NCI-H748 treated with DMSO at 0.1 percent for 48 hours (cell line): Measurements from ENCODE around the gene CNGB1.

ENCODE experiments used
- DNase-seq: peaks from one replicate; lab custom pipeline; 2025; lab: John Stamatoyannopoulos, UW

CNGB1 gene

DNA sequence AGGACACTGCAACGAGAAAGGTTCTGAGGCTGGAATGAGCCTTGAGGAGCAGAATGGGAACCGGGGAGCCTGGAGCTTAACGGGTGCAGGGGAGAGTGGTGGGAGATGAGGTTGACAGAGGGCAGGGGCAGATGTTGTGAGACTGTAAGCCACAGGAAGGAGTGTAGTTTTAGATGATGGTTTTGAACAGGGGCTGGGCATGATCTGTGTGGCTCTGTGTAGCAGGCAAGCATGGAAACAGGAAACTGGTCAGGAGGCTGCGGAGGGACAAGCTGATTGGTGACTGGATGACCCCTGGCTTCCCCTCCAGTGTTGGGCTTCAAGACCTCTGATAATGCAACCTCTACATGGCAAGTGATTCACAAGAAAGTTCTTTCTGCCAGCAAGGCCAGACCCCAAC lies 1.4 kb upstream of the CNGB1 start:
- DNase-seq = no peak

DNA sequence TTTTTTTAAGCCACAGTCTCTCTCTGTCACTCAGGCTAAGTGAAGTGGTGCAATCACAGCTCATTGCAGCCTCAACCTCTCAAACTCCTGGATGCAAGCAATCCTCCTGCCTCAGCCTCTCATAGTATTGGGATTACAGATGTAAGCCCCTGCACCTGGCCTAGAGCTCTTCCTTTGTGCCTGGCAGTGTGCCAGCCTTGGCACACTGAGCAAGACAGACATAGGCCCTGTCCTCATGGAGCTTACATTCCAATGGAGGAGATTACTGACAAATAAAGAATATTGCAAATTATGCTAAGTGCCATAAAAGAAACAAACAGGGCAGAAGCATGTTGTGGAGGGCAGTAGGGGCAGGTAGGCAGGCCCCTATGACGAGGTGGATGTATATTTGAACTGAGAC lies 920 bp upstream of the CNGB1 start:
- no peak for DNase-seq

DNA sequence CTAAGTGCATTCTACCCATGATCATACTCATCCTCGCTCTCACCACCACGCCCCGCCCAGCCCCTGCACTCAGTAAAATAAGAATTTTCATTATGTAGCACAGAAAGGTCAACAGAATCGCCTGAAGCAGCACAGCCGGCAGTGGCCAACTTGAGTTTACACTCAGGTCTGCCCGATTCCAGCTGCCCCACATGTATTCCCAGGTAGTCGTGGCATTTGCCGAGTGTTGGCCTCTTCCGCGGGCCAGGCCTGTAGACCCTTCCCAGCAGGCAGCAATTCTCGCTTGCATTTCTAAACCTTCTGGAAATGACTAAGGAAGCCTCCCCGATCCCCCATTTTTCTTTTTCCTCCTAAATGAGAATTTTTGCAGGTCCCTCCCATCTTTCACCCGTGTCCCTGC lies 609 bp downstream of the CNGB1 start:
- no peak for DNase-seq

DNA sequence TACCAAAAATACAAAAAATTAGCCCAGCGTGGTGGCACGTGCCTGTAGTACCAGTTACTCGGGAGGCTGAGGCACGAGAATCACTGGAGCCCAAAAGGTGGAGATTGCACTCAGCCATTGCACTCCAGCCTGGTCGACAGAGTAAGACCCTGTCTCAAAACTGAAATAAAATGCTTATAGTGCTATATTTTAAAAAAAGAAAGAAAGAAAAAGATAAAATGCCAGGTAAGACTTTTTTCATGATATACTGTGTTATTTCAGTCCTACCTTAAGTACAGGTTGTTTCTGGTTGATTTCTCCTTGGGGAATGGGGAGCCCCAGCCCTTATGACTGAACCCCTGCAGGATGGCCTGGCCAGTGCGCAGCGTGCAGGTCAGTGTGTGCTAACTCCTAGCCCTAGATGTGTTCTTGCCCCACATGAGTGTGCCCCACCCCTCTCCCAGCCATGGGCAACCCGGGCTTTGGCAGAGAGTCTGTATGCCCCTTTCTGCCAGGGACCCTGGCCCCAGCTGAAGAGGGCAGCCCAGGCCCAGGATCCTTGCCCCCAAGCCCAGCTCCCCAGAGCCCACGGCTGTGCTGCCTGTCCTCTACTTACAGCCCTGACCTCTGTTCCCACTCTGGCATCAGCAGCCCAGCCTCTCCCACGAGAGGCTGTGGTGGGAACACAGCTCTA lies 1.3 kb downstream of the CNGB1 start:
- DNase-seq = no peak

DNA sequence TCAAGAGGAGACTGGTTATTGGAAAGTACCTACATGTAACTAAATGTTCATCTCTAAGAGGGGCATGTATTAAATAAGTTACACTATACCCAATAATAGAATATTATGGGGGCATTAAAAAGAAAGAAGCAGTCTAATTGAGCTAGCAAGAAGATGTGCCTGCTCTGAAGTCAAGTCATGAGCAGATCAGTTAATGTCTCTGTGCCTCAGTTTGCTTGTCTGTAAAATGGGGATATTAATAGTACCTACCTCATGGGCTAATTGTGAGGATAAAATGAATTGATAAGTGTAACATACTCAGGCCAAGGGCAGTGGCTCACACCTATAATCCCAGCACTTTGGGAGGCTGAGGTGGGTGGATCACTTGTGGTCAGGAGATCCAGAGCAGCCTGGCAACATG lies 3.0 kb downstream of the CNGB1 start:
- no peak for DNase-seq

DNA sequence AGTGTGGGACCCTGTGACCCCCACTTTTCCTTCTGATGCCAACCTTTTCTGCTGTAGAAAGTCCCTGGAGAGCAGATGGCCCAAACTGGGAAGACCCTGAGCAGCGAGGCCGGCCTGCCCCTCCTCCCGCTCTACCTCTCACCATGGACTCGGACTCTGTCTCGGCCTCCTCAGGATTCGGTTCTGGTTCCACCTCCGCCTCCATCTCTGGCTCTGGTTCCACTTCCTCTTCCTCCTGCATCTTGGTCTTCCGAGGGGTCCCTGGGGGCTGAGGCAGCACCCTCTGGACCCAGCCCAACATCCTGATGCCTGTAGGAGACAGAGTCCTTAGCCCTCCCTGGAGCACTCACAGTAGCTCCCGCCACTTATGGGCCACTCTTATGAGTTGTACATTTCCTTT lies 3.9 kb downstream of the CNGB1 start:
- DNase-seq = no peak

DNA sequence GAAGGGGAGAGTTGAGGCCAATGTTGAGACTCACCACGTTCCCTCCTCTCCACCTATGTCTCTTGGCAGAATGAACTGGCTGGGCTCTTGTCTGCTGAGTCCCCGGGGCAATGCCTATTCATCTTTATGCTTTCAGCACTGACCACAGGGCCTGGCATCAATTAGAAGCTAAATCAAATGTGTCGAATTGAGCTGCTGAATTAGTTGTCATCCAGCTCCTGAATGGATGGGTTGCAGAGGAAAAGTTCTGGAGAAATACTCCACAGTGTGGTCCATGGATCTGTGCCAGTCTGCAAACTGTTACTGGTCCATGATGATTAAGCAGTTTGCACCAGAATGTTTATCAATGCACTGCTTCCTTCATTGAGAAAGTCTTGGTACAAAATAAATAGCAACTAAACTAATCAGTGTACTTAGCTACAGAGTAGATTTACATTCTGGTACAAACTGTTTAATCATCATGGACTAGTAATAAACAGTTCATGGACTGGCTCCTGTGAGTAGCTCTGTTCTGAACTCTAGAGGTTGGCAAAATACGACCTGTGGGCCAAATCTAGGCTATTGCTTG lies 4.6 kb downstream of the CNGB1 start:
- no peak for DNase-seq

DNA sequence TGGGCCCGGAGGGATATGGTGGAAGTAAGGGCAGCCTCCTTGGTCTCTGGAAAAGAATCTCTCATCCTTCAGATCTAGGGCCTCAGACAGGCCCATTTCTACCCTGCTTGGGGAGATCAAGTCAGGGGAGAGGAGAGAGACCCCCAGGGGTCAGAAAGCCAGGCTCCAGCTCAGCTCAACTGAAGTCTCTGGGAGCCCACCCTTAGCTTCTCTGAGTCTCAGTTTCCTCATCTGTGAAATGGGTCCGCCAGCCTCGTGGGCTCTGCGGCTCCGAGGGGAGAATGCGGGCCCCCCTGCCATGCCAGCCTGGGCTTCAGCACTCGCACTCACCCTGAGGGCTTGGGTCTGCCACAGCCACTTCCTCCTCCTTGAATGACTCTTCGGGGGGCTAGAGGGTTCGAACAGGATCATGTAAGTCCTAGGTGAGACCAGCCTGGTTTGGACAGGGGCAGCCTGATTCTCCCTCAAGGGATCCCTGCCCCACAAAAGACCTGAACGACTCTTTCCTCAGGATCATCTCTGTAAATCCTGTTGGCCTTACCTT lies 6.7 kb downstream of the CNGB1 start:
- no peak for DNase-seq

DNA sequence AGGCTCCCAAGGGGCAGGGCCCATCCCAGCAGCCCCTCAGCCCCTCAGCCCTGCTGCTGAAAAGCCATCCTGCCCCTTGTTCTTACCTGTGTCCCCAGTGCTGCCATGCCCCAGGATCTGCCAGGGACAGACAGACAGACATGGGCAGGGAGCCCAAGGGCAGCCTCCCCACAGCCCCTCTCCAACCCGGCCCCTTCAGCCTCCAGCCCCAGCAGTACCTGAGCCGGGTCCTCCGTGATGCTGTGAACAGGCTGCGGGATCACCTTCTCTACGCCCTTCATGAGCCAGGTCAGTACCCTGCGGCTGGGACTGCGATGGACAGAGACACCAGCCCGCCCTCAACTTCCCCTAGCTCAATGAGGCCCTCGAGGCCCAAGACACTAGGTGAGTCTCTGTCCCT lies 8.2 kb downstream of the CNGB1 start:
- DNase-seq = no peak

DNA sequence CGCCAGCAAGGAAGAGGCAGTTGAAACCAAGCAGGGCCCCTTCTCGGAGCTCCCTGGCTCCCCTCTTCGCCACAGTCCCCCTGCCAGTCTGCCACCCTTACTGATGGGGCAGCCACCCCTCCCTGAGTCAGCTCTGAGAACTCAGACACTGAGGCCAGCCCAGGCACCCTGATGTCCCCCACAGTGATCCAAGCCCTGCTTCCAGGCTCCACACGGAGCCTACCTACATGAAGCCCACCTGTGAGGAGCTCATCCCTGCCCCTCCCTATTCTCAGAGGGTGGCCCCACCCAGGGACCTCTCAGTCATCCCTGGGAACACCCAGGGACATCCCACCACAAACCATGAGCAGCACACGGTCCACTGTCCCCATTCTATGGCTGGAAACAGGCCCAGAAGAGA lies 8.9 kb downstream of the CNGB1 start:
- DNase-seq = no peak

DNA sequence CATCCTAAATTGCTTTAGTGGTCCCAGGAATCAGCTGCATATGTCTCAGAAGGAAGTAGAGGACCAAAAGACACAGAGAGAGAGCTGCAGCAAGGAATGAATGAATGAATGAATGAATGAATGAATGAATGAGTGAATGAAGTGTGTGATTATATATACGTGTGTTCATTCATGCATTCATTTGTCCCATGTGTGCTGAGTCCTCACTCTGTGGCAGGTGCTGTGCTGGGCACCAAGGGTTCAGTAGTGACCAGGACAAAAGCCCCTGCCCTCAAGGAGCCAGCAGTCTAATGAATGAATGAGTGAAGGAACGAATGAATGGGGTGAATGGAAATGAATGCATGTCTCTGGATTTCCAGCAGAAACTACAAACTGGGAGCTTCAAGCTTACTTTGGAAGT lies 9.4 kb downstream of the CNGB1 start:
- DNase-seq = no peak

DNA sequence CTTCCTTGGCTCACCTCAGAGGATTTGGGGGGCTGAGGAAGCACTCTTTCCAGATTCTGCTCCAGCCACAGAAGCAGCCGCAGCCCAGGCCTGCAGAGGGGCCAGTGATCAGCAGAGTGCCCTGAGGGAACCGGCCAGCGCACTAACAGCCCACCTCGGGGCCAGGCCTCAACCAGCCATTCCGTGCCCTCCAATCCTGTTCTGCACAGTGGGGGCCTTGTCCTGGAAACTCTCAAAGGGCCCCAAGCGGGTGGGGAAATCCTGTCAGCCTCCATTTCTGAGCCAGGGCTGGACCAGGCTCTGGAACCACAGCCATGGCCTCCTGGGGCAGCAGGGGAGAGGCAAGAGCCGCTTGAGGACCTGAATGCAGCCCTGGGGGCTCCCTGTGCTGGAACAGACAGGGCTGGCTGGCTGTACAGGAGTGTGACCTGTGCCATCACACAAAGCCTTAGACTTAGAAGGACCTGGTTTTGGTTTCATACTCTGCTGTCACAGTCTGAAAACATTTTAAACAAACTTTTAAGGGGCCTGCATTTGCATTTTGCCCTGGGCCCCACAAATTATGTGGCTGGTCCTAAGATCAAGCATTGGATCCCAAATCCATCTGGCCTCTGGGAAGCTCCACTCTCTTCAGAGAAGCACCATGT lies 10.0 kb downstream of the CNGB1 start:
- no peak for DNase-seq

DNA sequence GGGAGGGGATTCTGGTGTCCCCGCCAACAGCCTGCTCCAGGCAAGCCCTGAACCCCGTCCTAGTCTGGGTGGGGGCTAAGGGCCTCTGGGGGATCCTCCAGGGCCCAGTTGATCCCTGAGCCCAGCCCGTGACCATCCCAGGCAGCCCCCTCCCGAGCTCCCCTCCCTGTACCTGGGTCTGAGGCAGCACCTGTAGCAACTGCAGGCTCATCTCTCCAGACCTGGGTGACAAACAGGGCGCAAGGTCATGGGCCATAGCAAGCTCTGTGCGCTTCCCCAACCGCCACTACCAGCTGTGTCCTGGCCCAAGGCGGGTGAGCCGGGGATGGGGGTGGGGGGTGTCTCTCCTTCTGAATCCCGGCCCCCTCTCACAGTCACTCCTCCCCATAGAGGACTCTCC lies 10.6 kb downstream of the CNGB1 start:
- DNase-seq = no peak

DNA sequence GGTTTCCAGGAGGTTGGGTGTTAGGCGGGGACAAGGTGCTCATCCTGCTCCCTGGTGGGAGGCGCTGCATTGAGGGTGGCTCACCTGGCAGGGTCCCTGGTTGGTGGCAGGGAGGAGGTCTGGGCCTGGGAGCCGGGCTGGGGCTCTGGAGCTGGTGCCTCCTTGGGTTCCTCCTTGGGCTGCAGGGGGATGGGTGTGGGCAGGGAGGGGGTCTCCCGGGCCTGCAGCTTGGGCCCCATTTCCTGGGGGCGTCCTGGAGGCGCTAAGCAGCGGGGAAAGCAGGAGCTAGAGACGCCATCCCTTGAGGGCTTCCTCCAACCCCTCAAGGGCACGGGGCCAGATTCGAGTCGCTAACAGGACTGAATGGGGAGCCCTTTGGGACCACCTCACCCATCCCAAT lies 11.1 kb downstream of the CNGB1 start:
- DNase-seq = no peak

DNA sequence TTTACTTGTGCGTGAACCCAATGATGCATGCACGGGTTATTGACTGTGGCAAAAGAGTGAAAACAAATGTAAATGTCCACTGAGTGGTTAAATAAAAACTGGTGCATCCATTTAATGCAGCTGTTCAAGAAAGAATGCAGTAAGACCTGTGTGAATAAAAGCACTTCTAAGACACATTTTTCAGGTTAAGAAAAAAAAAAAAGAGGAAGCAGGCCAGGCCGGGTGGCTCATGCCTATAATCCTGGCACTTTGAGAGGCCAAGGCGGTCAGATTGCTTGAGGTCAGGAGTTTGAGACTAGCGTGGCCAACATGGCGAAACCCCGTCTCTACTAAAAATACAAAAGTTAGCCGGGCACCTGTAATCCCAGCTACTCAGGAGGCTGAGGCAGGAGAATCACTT lies 11.8 kb downstream of the CNGB1 start:
- DNase-seq = no peak

DNA sequence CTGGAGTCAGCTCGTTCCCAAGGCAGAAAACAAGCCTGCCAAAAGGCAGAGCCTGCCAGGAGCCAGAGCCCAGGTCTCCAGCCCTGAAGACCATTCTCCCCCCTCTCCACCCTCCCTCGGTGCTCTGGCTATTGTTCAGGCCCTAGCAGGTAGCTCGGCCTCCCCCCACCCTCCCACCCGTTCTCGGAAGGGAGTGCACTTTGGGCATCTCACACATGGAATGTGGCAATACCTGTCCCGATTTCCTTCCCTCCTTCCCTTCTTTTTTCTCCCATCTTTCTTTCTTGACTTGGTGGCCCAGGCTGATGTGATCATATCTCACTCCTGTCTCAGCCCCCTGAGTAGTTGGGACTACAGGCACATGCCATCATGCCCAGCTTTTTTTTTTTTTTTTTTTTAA lies 12.4 kb downstream of the CNGB1 start:
- DNase-seq = no peak

DNA sequence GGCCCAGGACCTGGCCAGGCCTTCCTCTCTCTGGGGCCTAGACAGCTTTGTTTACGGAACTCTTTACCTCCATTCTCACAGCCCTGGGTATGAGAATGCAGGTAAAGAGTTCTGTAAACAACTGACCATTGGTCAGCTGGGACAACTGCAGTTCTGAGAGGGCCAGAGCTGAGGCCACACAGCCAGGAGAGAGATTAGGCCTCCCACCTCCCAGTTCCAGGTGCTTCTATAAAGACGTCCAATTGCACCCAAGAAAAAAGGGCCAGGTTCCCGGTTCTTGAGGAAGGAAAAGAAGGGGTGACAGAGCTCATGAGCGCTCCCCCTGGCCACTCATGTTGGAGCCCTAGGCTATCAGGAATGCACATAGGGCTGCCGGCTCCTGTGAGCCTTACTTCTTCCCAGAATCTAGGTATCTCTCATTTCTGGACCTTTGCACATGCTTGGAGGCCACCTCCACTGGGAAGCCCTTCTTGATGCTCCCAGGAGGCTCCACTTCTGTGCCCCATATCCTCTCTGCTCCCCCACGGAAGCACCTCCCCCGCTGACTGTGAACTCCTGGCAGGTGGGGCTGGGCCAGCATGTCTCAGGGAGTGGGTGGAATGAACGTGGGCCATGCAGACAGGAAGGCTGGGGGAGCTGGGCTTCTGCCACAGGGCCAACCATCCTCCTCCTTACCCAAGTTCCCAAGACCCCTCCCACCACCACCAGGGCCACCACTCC lies 13.1 kb downstream of the CNGB1 start:
- DNase-seq = no peak

DNA sequence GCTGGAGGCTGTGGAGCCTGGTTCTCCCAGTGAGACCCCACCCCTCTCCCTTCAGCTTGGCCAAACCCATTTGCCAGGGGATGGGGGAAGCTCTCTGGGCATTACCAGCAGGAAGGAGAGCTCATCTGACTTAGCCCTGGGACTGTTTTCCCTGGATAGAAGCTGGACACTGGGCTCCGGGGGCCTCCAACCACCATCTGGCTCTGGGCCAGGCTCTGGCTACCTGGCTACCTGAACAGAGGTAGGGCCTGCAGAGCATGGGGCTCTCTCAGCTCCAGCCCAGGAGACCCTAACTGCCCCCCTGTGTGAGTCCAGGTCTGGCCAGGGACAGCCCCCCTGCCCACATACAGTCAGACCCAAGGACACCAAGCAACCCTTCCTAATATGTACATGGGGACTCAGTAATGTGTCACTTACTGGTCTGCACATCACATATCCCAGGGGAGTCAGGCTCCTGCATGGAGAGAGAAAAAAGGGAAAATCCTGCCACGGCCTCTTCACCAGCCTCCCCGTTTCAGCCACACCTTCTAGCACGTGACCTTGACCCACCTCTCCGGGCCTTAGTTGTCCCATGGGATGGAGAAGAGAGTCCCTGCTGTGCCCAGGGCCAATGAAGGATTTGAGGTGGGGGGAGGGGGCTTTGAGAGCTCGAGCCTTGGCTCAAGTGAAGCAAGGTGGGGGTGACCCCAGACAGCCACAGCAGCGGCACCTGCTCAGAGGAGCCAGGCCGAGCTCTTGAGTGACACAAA lies 13.8 kb downstream of the CNGB1 start:
- no peak for DNase-seq

DNA sequence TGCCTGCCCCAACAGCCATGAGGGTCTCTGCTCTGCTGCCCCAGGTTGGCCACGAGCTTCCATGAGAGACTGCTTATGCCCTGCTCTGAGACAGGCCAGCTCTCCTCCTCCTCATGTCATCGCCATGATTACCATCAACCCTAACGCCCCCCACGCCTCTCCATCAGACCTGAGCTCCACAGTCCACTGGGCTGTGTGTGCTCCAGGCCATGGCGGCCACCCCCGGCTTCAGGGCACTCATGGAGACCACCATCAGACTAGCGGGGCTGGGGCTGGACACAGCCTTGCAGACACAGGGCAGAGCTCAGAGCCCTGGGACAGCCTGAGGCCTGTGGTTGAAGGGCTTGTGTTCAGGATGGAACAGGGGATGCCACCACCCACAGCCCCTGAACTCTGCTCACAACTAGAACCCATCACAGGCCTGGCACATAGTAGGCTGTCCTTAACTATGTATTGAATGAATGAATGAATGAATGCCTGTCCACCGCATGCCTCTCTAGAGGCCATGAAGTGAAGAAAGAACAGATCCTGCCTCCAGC lies 14.6 kb downstream of the CNGB1 start:
- DNase-seq = no peak

DNA sequence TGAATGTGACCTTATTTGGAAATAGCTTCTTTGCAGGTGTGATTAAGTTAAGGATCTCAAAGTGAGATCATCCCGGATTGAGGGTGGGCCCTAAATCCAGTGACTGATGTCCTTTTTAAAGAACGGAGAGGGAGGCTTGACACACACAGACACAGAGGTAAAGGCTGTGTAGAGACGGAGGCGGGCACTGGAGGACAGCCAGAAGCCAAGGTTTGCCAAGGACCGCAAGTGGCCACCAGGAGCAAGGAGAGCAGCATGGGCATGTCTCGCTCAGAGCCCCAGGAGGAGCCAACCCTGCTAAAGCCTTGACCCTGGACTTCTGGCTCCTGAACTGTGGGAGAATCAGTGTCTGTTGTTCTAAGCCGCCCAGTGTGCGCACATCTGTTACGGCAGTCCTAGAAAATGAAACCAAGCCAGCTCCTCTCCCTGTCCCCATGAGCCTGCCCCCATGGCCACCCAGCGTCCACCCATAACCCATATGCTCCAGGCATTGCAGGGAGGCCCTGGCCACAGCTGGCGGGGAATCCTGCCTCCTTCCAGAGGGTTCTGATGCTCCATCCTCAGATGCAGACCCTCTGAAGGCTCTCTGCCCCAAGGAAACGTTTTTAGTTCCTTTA lies 15.2 kb downstream of the CNGB1 start:
- no peak for DNase-seq

DNA sequence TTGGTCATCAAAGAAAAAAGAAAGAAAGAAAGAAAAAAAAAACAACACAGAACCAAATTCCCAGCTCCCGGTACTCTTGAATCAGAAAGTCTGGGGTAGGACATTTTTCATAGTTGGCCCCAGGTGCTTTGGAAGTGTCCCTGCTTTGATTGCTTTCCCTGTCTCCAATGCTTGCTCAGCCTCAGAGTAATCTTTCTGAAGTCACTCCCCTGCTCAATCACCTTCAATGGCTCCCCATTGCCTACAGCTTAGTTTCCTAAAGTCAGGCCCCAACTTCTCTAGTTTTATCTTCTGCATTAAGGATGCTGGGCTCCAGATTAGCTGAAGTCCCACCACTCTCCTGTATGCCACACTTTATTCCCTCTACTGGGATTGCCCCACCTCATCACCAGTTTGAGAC lies 17.1 kb downstream of the CNGB1 start:
- no peak for DNase-seq

DNA sequence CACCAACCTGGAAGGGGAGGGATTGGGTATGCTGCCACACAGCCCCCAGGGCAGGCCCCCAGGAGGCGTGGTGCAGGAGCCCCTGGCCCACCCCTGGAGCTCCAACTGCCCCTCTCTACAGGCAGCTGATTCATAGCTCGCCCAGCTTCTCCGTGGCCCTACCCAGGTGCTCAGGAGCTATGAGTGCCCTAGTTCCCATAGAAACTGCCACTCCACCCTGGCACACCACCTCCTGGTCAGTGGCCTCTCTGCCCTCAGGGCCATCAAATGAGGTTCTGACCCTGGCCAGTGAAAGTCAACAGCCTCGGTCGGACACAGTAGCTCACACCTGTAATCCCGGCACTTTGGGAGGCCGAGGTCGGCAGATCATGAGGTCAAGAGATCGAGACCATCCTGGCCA lies 18.0 kb downstream of the CNGB1 start:
- DNase-seq = no peak
